GM12878 (cell line): ENCODE measurements around the gene COL26A1. TPM values are rescaled to one million over a fixed set of nuclear protein-coding genes. Genes with fewer than 3 reads are reported as not detected.

Experiments
- ATAC-seq: fragments of 200-7000 bp; cut with Tn5 transposase; 3 replicates; pipeline ENCODE4 v1.9.1; 2020; ENCODE audit warnings: mild to moderate bottlenecking, moderate library complexity
- BruUV-seq: library from RNA; stranded (reverse); fragments of 400-500 nt; replicated peaks from 2 replicates; lab custom pipeline; 2021; lab: Mats Ljungman, UMichigan
- CTCF ChIA-PET: fragments of 300-600 bp; sonication (Branson Sonifier 250); formaldehyde crosslinking; extraction: SDS; loops from one replicate; lab custom pipeline; 2021; ENCODE audit warnings: inconsistent platforms; lab: Yijun Ruan, JAX
- POLR2A ChIA-PET: fragments of 350-600 bp; formaldehyde crosslinking; extraction: SDS; loops from one replicate; lab custom pipeline; 2021; ENCODE audit warnings: inconsistent platforms; lab: Charles Lee
- RAD21 ChIA-PET: fragments of 300-600 bp; sonication (Branson Sonifier 250); formaldehyde crosslinking; loops from one replicate; lab custom pipeline; 2023; ENCODE audit warnings: antibody characterized with exemption; ENCODE audit not compliant: unreplicated experiment; lab: Charles Lee
- SMC1A ChIA-PET: fragments of 300-600 bp; sonication (Branson Sonifier 250); formaldehyde crosslinking; loops from one replicate; lab custom pipeline; 2023; ENCODE audit not compliant: unreplicated experiment, uncharacterized antibody; lab: Charles Lee
- DNase-seq: peaks from one replicate; pipeline ENCODE4 v3.0.0-alpha.2; 2011; ENCODE audit warnings: low read depth, low spot score
- FAIRE-seq: peaks from 3 replicates; lab custom pipeline; 2011; peaks lifted over from hg19 to GRCh38; lab: Jason Lieb, UNC
- H2AFZ ChIP-seq: 2 replicates; pipeline ENCODE4 v1.6.0; 2011; ENCODE audit warnings: low read depth, low read length, control low read depth; ENCODE audit not compliant: control insufficient read depth
- H3K27ac ChIP-seq: 2 replicates; pipeline ENCODE4 v1.5.1; 2011; ENCODE audit warnings: control low read depth; ENCODE audit not compliant: control insufficient read depth, insufficient read depth
- H3K27me3 ChIP-seq, 2 experiments: replicated peaks in 1 of 2; 2 replicates each; pipeline versions ENCODE4 v1.6.0 to v1.6.1; 2011; ENCODE audit warnings: low read length in 1 of 2; ENCODE audit not compliant: control insufficient read depth in 2 of 2, insufficient read depth in 2 of 2
- H3K36me3 ChIP-seq, 2 experiments: 2 replicates each; pipeline ENCODE4 v1.5.1; 2011; ENCODE audit warnings: low read length in 1 of 2; ENCODE audit not compliant: control insufficient read depth in 2 of 2, insufficient read depth in 2 of 2
- H3K4me1 ChIP-seq: 2 replicates; pipeline ENCODE4 v1.6.1; 2011; ENCODE audit warnings: mild to moderate bottlenecking, low read length, moderate library complexity, mixed read lengths; ENCODE audit not compliant: control insufficient read depth, insufficient read depth
- H3K4me2 ChIP-seq: 2 replicates; pipeline ENCODE4 v1.6.0; 2011; ENCODE audit warnings: control low read depth; ENCODE audit not compliant: control insufficient read depth, insufficient read depth
- H3K4me3 ChIP-seq: fragments of 200-600 bp; sonication (generic); 2 replicates; pipeline ENCODE4 v1.5.1; 2016
- H3K79me2 ChIP-seq: 2 replicates; pipeline ENCODE4 v1.6.0; 2011; ENCODE audit warnings: low read length; ENCODE audit not compliant: control insufficient read depth, insufficient read depth
- H3K9ac ChIP-seq: 2 replicates; pipeline ENCODE4 v1.8.0; 2011; ENCODE audit warnings: low read length, control low read depth, mixed read lengths; ENCODE audit not compliant: control insufficient read depth, insufficient read depth
- H3K9me3 ChIP-seq: replicated peaks from 3 replicates; pipeline ENCODE4 v1.5.1; 2011; ENCODE audit warnings: mild to moderate bottlenecking, low read length; ENCODE audit not compliant: control insufficient read depth, insufficient read depth
- H4K20me1 ChIP-seq: 2 replicates; pipeline ENCODE4 v1.6.0; 2011; ENCODE audit not compliant: control insufficient read depth, insufficient read depth
- CHD4 ChIP-seq: fragments of 200-600 bp; sonication (generic); IDR thresholded peaks from 2 replicates; pipeline ENCODE4 v1.6.1; 2016; ENCODE audit warnings: mild to moderate bottlenecking
- EED ChIP-seq: sonication (generic); IDR thresholded peaks from 2 replicates; pipeline ENCODE4 v1.6.1; 2016; ENCODE audit warnings: antibody characterized with exemption, low read depth
- FOXM1 ChIP-seq: IDR thresholded peaks from 2 replicates; pipeline ENCODE4 v1.6.1; 2012; ENCODE audit warnings: low read depth, mild to moderate bottlenecking, inconsistent platforms, low read length, moderate library complexity
- GATAD2B ChIP-seq: fragments of 450-650 bp; conservative IDR thresholded peaks from 2 replicates; pipeline ENCODE4 v1.6.1; 2017; ENCODE audit warnings: low read depth, mild to moderate bottlenecking, moderate library complexity
- HDGF ChIP-seq: fragments of 450-650 bp; IDR thresholded peaks from 2 replicates; pipeline ENCODE4 v1.6.1; 2016; ENCODE audit warnings: antibody characterized with exemption
- JUNB ChIP-seq: IDR thresholded peaks from 2 replicates; pipeline ENCODE4 v1.6.1; 2016; ENCODE audit warnings: antibody characterized with exemption, mild to moderate bottlenecking
- MTA3 ChIP-seq: IDR thresholded peaks from 2 replicates; pipeline ENCODE4 v1.6.1; 2012; ENCODE audit warnings: low read length, inconsistent platforms, borderline replicate concordance
- MYC ChIP-seq: IDR thresholded peaks from 2 replicates; pipeline ENCODE4 v1.6.1; 2011; ENCODE audit warnings: mild to moderate bottlenecking, low read length, moderate library complexity, inconsistent platforms; ENCODE audit not compliant: insufficient read depth, insufficient replicate concordance, insufficient read length, severe bottlenecking
- NFYB ChIP-seq: IDR thresholded peaks from 2 replicates; pipeline ENCODE4 v1.6.1; 2011; ENCODE audit warnings: low read depth, mild to moderate bottlenecking, low read length, improper control_type of control experiment, moderate library complexity; ENCODE audit not compliant: insufficient read depth
- POLR2AphosphoS5 ChIP-seq: IDR thresholded peaks from 2 replicates; pipeline ENCODE4 v1.6.1; 2011; ENCODE audit warnings: mild to moderate bottlenecking, low read length, inconsistent platforms
- RAD21 ChIP-seq: IDR thresholded peaks from 2 replicates; pipeline ENCODE4 v1.6.1; 2011; ENCODE audit warnings: mild to moderate bottlenecking, low read depth, low read length, moderate library complexity; ENCODE audit not compliant: insufficient read depth
- RELA ChIP-seq: fragments of 450-650 bp; IDR thresholded peaks from 2 replicates; pipeline ENCODE4 v1.8.0; 2014; ENCODE audit warnings: borderline replicate concordance; ENCODE audit not compliant: partially characterized antibody
- STAT1 ChIP-seq: fragments of 450-650 bp; conservative IDR thresholded peaks from 2 replicates; pipeline ENCODE4 v1.6.1; 2014; ENCODE audit warnings: antibody characterized with exemption, mild to moderate bottlenecking
- SUPT20H ChIP-seq: IDR thresholded peaks from 2 replicates; pipeline ENCODE4 v1.6.1; 2011; ENCODE audit warnings: low read depth, mild to moderate bottlenecking, low read length, moderate library complexity, borderline replicate concordance; ENCODE audit not compliant: control insufficient read depth
- TBL1XR1 ChIP-seq: IDR thresholded peaks from 2 replicates; pipeline ENCODE4 v1.6.1; 2012; ENCODE audit warnings: low read depth, low read length, improper control_type of control experiment
- TCF7 ChIP-seq: IDR thresholded peaks from 2 replicates; pipeline ENCODE4 v1.6.1; 2014; ENCODE audit warnings: antibody characterized with exemption, borderline replicate concordance
- WGBS: methylation state at CpG from one replicate; pipeline ENCODE4 v1.1.6; 2016; ENCODE audit warnings: low lambda C conversion rate; ENCODE audit not compliant: insufficient replicate concordance, insufficient coverage; ENCODE audit errors: missing lambda C conversion rate; 5-methylcytosine and 5-hydroxymethylcytosine counted together
- in situ Hi-C: fragments of 300-500 bp; cut with MboI; formaldehyde crosslinking; loops from 9 replicates; pipeline ENCODE4 v1.14.3; 2018; ENCODE audit warnings: mixed read lengths
- intact Hi-C: fragments of 100-400 bp; cut with micrococcal nuclease; formaldehyde crosslinking; loops from one replicate; pipeline ENCODE4 v1.14.2; 2022; ENCODE audit not compliant: unreplicated experiment
- polyA plus RNA-seq, 11 experiments: library from polyadenylated mRNA; depleted of rRNA in 4 of 11; unstranded in 6 of 11; stranded (reverse) in 5 of 11; fragments of >200 nt; fragmentation: Nextera tagmentation in 4 of 11; fragmentation: Illumina TruSeq in 1 of 11; extraction: Ambion mirVana in 4 of 11; extraction: Trizol in 1 of 11; gene quantifications; 1 replicate in 1 of 11; 2 replicates in 10 of 11; pipeline versions ENCODE4 v1.2.1 to v1.2.3, GENCODE V29; 2011 to 2016; ENCODE audit warnings: inconsistent platforms in 2 of 11, missing spikeins in 2 of 11, low read depth in 1 of 11
- total RNA-seq, 4 experiments: library from RNA; depleted of rRNA in 3 of 4; stranded (reverse); fragments of >200 nt in 3 of 4; fragmentation: Illumina TruSeq in 1 of 4; extraction: Trizol in 1 of 4; gene quantifications; 2 replicates each; pipeline versions ENCODE4 v1.2.1 to v1.2.3, GENCODE V29; 2013 to 2021

Gene COL26A1
- total and polyA plus RNA-seq, 10 of the 15 experiments (the other 5 are each of a cell fraction or from before 2014, with no cell fraction given): 0.08 TPM; not detected in 9

DNA sequence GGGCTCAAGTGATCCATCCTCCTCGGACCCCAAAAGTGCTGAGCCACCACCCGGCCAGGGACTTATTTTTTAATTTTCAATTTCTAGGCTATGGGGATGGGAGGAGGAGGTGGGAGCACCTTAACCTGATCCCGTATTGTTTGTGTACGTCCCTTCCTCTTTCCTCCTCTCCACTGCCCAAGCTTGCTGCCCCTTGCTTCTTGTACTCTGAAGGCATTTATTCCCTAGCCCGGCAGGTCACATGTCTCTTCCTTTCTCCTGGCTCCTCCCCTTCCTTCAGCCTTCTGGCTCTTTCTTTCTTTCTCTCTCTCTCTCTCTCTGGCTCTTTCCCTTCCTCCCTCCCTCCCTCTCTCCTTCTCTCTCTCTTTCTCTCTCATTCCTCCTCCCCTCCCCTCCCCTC, 56.0 kb downstream of the COL26A1 start:
- SMC1A ChIA-PET: no interaction called here
- H3K36me3 ChIP-seq: no peaks in the 10 kb centered on the region
- H2AFZ ChIP-seq: no peak overlapping the region
- H3K27ac ChIP-seq: no peak overlapping the region
- no peaks in the 10 kb centered on the region for H4K20me1 ChIP-seq
- H3K4me3 ChIP-seq: no peak overlapping the region
- TF ChIP-seq CHD4: no peak
- no peak for TF ChIP-seq STAT1
- no peak for TF ChIP-seq MTA3
- no peak for TF ChIP-seq RELA
- no peak for TF ChIP-seq JUNB
- no peak for TF ChIP-seq TCF7
- TF ChIP-seq MYC: no peak
- no peak for TF ChIP-seq RAD21
- TF ChIP-seq EED: no peak
- TF ChIP-seq HDGF: no peak
- TF ChIP-seq FOXM1: no peak
- no peak for TF ChIP-seq POLR2AphosphoS5
- no peak for TF ChIP-seq NFYB
- TF ChIP-seq TBL1XR1: no peak
- no peak for TF ChIP-seq GATAD2B
- no peak for TF ChIP-seq SUPT20H
- TF ChIP-seq, all 136 proteins: peak for 0
- no peaks in the 10 kb centered on the region; a peak in 1 of 4 replicates for H3K27me3 ChIP-seq
- 40% methylated on average over 4 of the region's 5 CpGs for WGBS
- ATAC-seq (no peak), DNase-seq (no peak), FAIRE-seq (no peak)
- no peaks in the 10 kb centered on the region for H3K9me3 ChIP-seq
- no peak overlapping the region for H3K4me2 ChIP-seq
- H3K9ac ChIP-seq: no peak overlapping the region
- no TSS peak for BruUV-seq
- CTCF ChIA-PET: no interaction called here
- intact Hi-C loops: no loop called here
- in situ Hi-C loops: no loop called here
- no peaks in the 10 kb centered on the region for H3K79me2 ChIP-seq
- no peaks in the 10 kb centered on the region for H3K4me1 ChIP-seq
- RAD21 ChIA-PET: interaction anchor here (1.0 kb wide), 1 partner anchor 54 kb away, joined by 5 read pairs; no protein-coding TSS in a partner anchor
- POLR2A ChIA-PET: no interaction called here
